Measurements from ENCODE around the gene LPXN.

GRCh38 chr11:58617976-58618557, 42.4 kb upstream of the LPXN start:
- TF ChIP-seq CTCF (IDR thresholded peaks at IDR 0.05) = peak; percentile 16; the same call in 1 of the 2 replicates
- TF ChIP-seq ZFX (IDR thresholded peaks at IDR 0.05; ENCODE audit: borderline replicate concordance) = no peak

Data from 22Rv1 (cell line).